ENCODE measurements around the gene CSK. TPM values are rescaled to one million over a fixed set of nuclear protein-coding genes. Genes with fewer than 3 reads are reported as not detected.

CSK gene
- total RNA-seq, 1 donor, result 33.2 TPM

GRCh38 chr15:74790080-74790916 is 8.4 kb downstream of the CSK start:
- no peak overlapping the region for H3K4me3 ChIP-seq (ENCODE audit: low read depth, low read length)
- DNase-seq (ENCODE audit: low read depth), result peak; percentile 77

DNA sequence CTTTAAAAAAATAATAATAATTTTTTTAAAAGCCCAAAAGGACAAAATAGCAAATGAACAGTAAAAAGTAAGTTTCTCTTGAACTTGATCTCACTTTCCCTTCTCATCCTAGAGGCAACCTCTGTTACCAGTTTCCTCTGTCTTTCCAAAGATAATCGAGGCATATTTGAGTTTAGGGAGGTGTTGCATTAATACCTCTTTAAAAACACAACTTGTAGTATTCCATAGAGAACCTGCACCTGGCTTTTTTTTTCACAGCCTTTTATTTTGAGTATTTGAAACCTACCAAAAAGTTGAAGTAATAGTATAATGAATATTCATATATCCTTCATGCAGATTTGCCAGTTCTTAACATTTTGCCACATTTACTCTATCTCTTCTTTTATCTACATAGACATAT is 9.1 kb downstream of the CSK start:
- TF ChIP-seq CTCF (IDR thresholded peaks at IDR 0.05; ENCODE audit: insufficient read depth, low read depth, low read length), result no peak
- DNase-seq (ENCODE audit: low read depth), result no peak
- no peak overlapping the region for H3K4me3 ChIP-seq (ENCODE audit: low read depth, low read length)

More at GRCh38 chr15:74790080-74790916, 8.4 kb downstream of the CSK start:
- no peak for TF ChIP-seq CTCF (IDR thresholded peaks at IDR 0.05; ENCODE audit: insufficient read depth, low read depth, low read length)

DNA sequence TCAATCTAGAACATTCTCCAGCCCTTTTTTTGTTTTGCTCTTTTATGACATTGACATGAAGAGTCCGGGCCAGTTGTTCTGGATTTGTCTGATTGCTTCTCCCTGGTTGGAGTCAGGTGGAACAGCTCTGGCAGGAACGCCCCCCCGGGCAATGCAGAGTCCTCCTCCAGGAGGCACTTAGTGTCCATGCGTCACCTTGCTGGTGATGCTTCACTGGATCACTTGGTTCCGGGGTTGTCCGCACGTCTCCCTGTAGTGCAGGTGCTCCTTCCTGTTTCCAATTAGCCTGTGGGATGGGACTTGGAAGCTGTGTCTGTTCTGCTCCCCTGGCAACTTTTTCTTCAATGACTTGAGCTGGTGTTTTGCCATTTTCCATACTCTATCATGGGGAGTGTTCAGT is 9.8 kb downstream of the CSK start:
- DNase-seq (ENCODE audit: low read depth), result no peak
- TF ChIP-seq CTCF (IDR thresholded peaks at IDR 0.05; ENCODE audit: insufficient read depth, low read depth, low read length), result no peak
- H3K4me3 ChIP-seq (ENCODE audit: low read depth, low read length), result no peak overlapping the region

DNA sequence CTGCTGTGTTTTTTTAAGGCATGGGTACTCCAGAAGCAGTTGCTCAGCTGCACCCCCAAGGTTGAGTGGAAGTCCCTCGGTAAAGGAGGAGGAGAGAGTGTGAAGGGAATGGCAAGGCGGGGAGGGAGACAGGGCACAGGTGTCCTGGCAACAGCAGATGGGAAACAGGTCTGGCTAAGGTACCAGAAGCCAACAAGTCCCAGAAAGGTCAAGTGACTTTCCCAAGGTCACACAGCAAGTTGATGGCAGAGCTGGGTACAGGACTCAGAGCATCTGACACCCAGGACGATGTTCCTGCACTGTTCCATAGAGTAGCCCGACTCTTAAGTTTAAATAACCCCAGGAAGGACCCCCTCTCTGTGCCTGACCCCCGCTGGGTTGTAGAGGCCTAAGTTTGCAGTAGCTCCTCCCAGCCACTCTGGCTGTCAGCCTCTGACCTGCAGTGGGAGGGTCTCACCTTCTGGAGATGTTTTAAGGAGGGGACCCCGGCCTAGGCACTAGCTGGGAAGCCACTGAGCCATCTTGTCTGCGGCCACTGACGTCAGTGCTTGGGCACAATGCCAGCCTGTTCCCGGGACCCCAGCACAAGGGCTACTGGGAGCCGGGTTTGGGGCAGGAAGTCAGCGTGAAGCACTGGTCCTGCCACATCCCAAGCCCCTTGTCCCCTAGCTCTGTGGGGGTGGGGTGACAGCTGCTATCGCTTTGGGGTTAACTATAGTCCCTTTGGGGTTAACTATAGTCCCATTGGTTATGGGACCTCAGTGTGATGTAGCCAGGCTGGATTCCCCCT is 10.5 kb downstream of the CSK start:
- H3K4me3 ChIP-seq (ENCODE audit: low read depth, low read length), result no peak overlapping the region
- DNase-seq (ENCODE audit: low read depth), result no peak
- no peak for TF ChIP-seq CTCF (IDR thresholded peaks at IDR 0.05; ENCODE audit: insufficient read depth, low read depth, low read length)

DNA sequence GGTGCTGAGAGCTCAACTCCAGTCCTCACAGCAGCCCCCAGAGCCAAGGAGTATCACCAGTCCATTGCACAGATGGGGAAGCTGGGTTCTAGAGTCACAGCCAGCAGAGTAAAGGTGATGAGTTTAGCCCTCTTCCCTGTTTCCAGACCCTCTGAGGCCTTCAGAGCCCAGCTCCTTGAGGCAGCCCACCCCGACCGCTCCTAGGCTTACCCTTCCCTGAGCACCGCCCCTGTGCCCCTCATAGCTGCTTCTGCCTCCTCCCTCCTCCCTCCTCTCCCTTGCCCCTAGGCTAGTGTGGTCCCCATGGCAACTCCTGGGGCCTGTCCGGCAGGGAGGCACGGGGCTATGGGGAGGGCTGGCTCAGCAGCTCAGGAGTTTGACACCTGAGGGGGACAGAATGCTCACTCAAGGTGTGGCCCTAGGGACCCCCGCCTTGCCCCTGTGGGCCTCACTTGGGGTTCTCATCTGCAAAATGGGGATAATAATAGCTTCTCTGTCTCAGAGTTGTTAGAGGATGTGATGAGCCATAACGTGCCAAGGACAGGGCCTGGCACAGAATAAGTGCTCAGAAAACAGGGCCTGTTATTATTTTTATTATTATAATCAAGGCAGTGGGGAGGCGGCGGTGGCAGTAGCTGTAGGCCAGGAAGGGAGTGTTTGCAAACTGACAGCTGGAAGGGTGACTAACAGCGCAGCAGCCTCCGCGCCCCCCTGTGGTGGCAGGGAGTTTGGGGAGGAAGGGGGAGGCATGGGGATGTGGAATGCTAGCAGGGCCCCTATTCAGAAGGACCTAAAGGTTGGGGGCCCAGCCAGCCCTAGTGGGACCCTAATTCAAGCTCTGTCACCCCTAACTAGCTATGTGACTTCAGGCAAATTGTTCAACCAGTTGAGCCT is 11.5 kb downstream of the CSK start:
- no peak for DNase-seq (ENCODE audit: low read depth)

More for the DNA sequence above, 11.5 kb downstream of the CSK start:
- peak; percentile 17 for TF ChIP-seq CTCF (IDR thresholded peaks at IDR 0.05; ENCODE audit: insufficient read depth, low read depth, low read length)
- no peak overlapping the region for H3K4me3 ChIP-seq (ENCODE audit: low read depth, low read length)
